ENCODE data around the gene IL24.

- TF ChIP-seq JUND (IDR thresholded peaks at IDR 0.05) (no peak), CTCF (IDR thresholded peaks at IDR 0.05 in 2 of 3, conservative IDR thresholded peaks at IDR 0.05 in 1 of 3; ENCODE audit: borderline replicate concordance in 1 of 3, insufficient read depth in 1 of 3, low read depth in 2 of 3, low read length in 2 of 3) (no peak), YY1 (IDR thresholded peaks at IDR 0.05; ENCODE audit: extremely low read depth, insufficient replicate concordance, low read depth, low read length) (no peak), MAX (IDR thresholded peaks at IDR 0.05) (no peak), EZH2 (IDR thresholded peaks at IDR 0.05) (no peak), POLR2A (IDR thresholded peaks at IDR 0.05; ENCODE audit: borderline replicate concordance, extremely low read depth, insufficient read depth, insufficient read length) (no peak), REST (IDR thresholded peaks at IDR 0.05; ENCODE audit: low read depth) (no peak)
Observed at GRCh38 chr1:206873603-206874188, 23.5 kb upstream of the IL24 start.
